Natural killer cell (primary cell): ENCODE results near the gene MTRF1. TPM values are rescaled to one million over a fixed set of nuclear protein-coding genes. Genes with fewer than 3 reads are reported as not detected.
A peak's percentile ranks its signal among the peaks of the same experiment; 100 is the strongest.

Source experiments
- ATAC-seq, 3 donors: fragments of 150-1000 bp in 2 of 3; fragments of 200-7000 bp in 1 of 3; cut with Tn5 transposase; 1 replicate in 1 of 3; 2 replicates in 2 of 3; pipeline ENCODE4 v1.10.0; 2021; ENCODE audit warnings: mild to moderate bottlenecking in 2 of 3, moderate library complexity in 2 of 3
- DNase-seq, 2 donors: peaks; one replicate each; pipeline versions ENCODE4 v3.0.0 to v3.0.0-alpha.2; 2013 to 2021; ENCODE audit warnings: mixed read lengths in 1 of 2
- H3K27ac ChIP-seq: one replicate; pipeline ENCODE4 v1.5.1; 2013; ENCODE audit warnings: mild to moderate bottlenecking, low read length
- H3K27me3 ChIP-seq: one replicate; pipeline ENCODE4 v1.6.1; 2013; ENCODE audit warnings: low read length; ENCODE audit not compliant: control insufficient read depth, insufficient read depth
- H3K36me3 ChIP-seq: one replicate; pipeline ENCODE4 v1.6.1; 2013; ENCODE audit warnings: low read length; ENCODE audit not compliant: control insufficient read depth, insufficient read depth
- H3K4me1 ChIP-seq: one replicate; pipeline ENCODE4 v1.6.1; 2013; ENCODE audit warnings: low read length; ENCODE audit not compliant: control insufficient read depth, insufficient read depth
- H3K4me3 ChIP-seq: one replicate; pipeline ENCODE4 v1.5.1; 2013; ENCODE audit warnings: low read length
- H3K9me3 ChIP-seq: one replicate; pipeline ENCODE4 v1.6.1; 2013; ENCODE audit warnings: low read length; ENCODE audit not compliant: control insufficient read depth, insufficient read depth
- H3K27ac Mint-ChIP-seq, 2 donors: one replicate each; pipeline ENCODE4 v1.8.0; 2022; ENCODE audit warnings: mild to moderate bottlenecking in 2 of 2, mixed read lengths in 2 of 2, moderate library complexity in 1 of 2
- H3K27me3 Mint-ChIP-seq, 2 donors: one replicate each; pipeline ENCODE4 v1.8.0; 2022; ENCODE audit warnings: low read depth in 2 of 2, mixed read lengths in 2 of 2
- H3K36me3 Mint-ChIP-seq: one replicate; pipeline ENCODE4 v1.8.0; 2022; ENCODE audit warnings: mixed read lengths
- H3K4me1 Mint-ChIP-seq, 2 donors: one replicate each; pipeline ENCODE4 v1.8.0; 2022; ENCODE audit warnings: mixed read lengths in 2 of 2
- H3K4me3 Mint-ChIP-seq: one replicate; pipeline ENCODE4 v1.8.0; 2022; ENCODE audit warnings: mild to moderate bottlenecking, moderate library complexity, mixed read lengths
- H3K9me3 Mint-ChIP-seq, 2 donors: one replicate each; pipeline ENCODE4 v1.8.0; 2022; ENCODE audit warnings: mixed read lengths in 2 of 2
- WGBS: methylation state at CpG from one replicate; pipeline ENCODE4 v1.1.7; 2013; ENCODE audit warnings: missing lambda C conversion rate; ENCODE audit not compliant: insufficient coverage; 5-methylcytosine and 5-hydroxymethylcytosine counted together
- intact Hi-C: fragments of 100-400 bp; cut with micrococcal nuclease; formaldehyde crosslinking; loops from one replicate; pipeline ENCODE4 v1.14.2; 2022
- total RNA-seq, 4 donors: library from RNA; stranded (reverse); fragments of 120-200 nt in 1 of 4; gene quantifications; one replicate each; pipeline versions ENCODE4 v1.2.3 to v1.2.4, GENCODE V29; 2013 to 2022
- TF ChIP-seq, protein P1 (sequence below): fragments of 200-600 bp; IDR thresholded peaks from one replicate; pipeline ENCODE4 v1.8.0; 2022; ENCODE audit warnings: antibody characterized with exemption

MTRF1 gene
- total RNA-seq, 3 donors from 2014 or later (not counting 1 experiment from before 2014, with no cell fraction given), result 20.3 to 24.1 (median 24.0) TPM

DNA sequence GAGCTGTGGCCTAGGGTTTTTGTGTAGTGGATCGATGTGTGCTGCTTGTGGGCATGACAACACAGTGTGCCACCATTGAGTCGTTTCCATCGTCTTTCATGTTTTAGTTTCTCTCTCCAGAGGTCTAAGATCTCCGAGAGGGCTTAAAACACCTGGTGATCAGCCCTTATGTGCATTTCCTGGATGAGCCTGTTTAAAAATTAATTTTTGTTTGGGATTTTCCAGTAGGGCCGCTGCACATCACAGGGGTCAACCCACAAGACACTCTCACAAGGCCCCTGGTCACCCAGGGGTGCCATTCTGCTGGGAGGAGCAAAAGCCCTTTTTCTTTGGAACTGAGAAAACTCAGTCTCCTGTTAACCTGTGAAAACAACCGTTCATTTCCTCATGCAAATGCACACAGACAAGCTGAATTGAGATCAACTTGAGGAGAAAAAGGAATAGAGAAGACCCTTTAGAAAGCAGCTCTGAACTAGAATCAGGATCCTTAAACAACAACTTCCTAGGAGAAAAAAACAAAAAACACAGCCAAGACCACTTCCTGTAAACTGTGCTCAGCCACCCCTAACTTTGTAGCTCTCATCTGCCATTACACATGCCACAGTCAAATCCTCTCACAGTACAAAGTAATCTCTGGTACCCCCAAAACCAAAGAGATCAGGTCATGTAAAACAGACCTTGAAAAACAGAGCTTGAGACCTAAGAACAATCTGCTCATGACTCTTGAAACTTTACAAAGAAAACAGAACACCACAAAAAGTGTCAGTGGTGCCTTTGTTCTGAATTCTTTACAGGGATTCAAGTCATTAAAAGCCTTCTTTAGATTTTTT lies 8.3 kb upstream of the MTRF1 start:
- no peak overlapping the region for H3K27ac ChIP-seq
- H3K9me3 Mint-ChIP-seq, result no peaks in the 10 kb centered on the region

DNA sequence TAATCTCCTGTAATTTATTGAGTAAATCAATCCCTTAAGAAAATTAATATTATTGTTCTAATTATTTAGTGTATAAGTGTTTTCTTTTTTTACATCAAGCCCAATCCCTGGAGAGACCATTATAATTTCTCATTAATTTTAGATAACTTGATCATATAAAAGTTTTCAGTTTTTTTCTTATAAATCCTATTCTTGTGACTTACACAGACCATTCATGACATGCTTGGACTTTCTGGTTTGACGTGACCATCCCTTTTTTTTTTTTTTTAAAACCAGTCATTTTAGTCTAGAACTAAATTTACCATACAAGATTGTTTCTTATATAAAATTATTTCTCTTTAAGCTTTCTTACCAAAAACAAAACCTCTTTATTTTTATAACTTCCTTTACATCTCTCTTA lies 5.4 kb upstream of the MTRF1 start:
- no peak overlapping the region for H3K4me3 Mint-ChIP-seq
- no peak overlapping the region for H3K27ac ChIP-seq
- H3K4me1 ChIP-seq, result peaks cover 3% of the 10 kb centered on the region
- H3K4me3 ChIP-seq, result no peak overlapping the region
- H3K27ac Mint-ChIP-seq, result no peak overlapping the region
- DNase-seq (peak in 1 of 2 donors; percentile 33), ATAC-seq (no peak)
- H3K36me3 ChIP-seq, result no peaks in the 10 kb centered on the region
- TF ChIP-seq, protein P1, sequence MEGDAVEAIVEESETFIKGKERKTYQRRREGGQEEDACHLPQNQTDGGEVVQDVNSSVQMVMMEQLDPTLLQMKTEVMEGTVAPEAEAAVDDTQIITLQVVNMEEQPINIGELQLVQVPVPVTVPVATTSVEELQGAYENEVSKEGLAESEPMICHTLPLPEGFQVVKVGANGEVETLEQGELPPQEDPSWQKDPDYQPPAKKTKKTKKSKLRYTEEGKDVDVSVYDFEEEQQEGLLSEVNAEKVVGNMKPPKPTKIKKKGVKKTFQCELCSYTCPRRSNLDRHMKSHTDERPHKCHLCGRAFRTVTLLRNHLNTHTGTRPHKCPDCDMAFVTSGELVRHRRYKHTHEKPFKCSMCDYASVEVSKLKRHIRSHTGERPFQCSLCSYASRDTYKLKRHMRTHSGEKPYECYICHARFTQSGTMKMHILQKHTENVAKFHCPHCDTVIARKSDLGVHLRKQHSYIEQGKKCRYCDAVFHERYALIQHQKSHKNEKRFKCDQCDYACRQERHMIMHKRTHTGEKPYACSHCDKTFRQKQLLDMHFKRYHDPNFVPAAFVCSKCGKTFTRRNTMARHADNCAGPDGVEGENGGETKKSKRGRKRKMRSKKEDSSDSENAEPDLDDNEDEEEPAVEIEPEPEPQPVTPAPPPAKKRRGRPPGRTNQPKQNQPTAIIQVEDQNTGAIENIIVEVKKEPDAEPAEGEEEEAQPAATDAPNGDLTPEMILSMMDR, result no peak
- peaks cover 9 to 10% of the 10 kb centered on the region in 2 donors for H3K4me1 Mint-ChIP-seq
- intact Hi-C loops, result no loop called here
- 43% methylated on average over 1 of the region's 1 CpG for WGBS
- no peaks in the 10 kb centered on the region for H3K27me3 Mint-ChIP-seq
- peaks cover 6% of the 10 kb centered on the region for H3K9me3 ChIP-seq
- H3K27me3 ChIP-seq, result no peaks in the 10 kb centered on the region
- H3K9me3 Mint-ChIP-seq, result no peaks in the 10 kb centered on the region
- H3K36me3 Mint-ChIP-seq, result no peaks in the 10 kb centered on the region

More for the DNA sequence above, 8.3 kb upstream of the MTRF1 start:
- H3K4me1 ChIP-seq, result peaks cover 3% of the 10 kb centered on the region
- Mint-ChIP-seq H3K27me3 (no peaks in the 10 kb centered on the region), H3K4me1 (peaks cover 8 to 10% of the 10 kb centered on the region in 2 donors), H3K4me3 (no peak overlapping the region), H3K36me3 (no peaks in the 10 kb centered on the region), H3K27ac (peak overlapping the region; percentile 9 to 26)
- ATAC-seq (no peak), DNase-seq (peak in 1 of 2 donors; percentile 56)
- peaks cover 6% of the 10 kb centered on the region for H3K9me3 ChIP-seq
- H3K27me3 ChIP-seq, result no peaks in the 10 kb centered on the region
- WGBS, result 83% methylated on average over 5 of the region's 6 CpGs
- intact Hi-C loops, result no loop called here
- no peak overlapping the region for H3K4me3 ChIP-seq
- H3K36me3 ChIP-seq, result no peaks in the 10 kb centered on the region
- TF ChIP-seq, protein P1, result no peak

GRCh38 chr13:41267106-41267505 lies 3.7 kb upstream of the MTRF1 start:
- no peak overlapping the region for H3K4me3 ChIP-seq
- no peak overlapping the region for H3K4me3 Mint-ChIP-seq
- ATAC-seq, result no peak
- H3K4me1 ChIP-seq, result peaks cover 9% of the 10 kb centered on the region
- H3K36me3 ChIP-seq, result no peaks in the 10 kb centered on the region
- H3K9me3 Mint-ChIP-seq, result no peaks in the 10 kb centered on the region
- H3K27me3 ChIP-seq, result no peaks in the 10 kb centered on the region
- intact Hi-C loops, result no loop called here
- H3K27ac ChIP-seq, result no peak overlapping the region
- DNase-seq, result no peak
- no peaks in the 10 kb centered on the region for H3K36me3 Mint-ChIP-seq
- TF ChIP-seq, protein P1, result no peak
- no peaks in the 10 kb centered on the region for H3K27me3 Mint-ChIP-seq
- peaks cover 6% of the 10 kb centered on the region for H3K9me3 ChIP-seq
- no peak overlapping the region for H3K27ac Mint-ChIP-seq
- peaks cover 17 to 21% of the 10 kb centered on the region in 2 donors for H3K4me1 Mint-ChIP-seq
